ENCODE data around the gene ZNF541. TPM values are rescaled to one million over a fixed set of nuclear protein-coding genes. Genes with fewer than 3 reads are reported as not detected.

Gene ZNF541
- total and polyA plus RNA-seq, 2 donors (not counting 3 experiments of a cell fraction or from before 2014, with no cell fraction given), result 0.03 to 0.13 TPM

- ChIA-PET POLR2A (no interaction called here), CTCF (interaction anchor here (0.7 to 1.9 kb wide), 6 partner anchors 11 to 46 kb away, joined by 3 to 7 read pairs (median 4); partner anchors contain the start of gene NAPA)
- Histone ChIP-seq H3K4me3 (replicated peaks in 1 of 3; ENCODE audit: insufficient read depth in 1 of 3, low read depth in 1 of 3, low read length in 3 of 3) (no peak overlapping the region), H2AFZ (ENCODE audit: low read depth, low read length) (no peak overlapping the region), H3K9me1 (replicated peaks; ENCODE audit: control insufficient read depth, extremely low read depth, insufficient read depth, low read length) (no peaks in the 10 kb centered on the region), H3K4me1 (ENCODE audit: control insufficient read depth, extremely low read depth, insufficient read depth, low read length) (no peaks in the 10 kb centered on the region), H3K79me2 (ENCODE audit: control insufficient read depth, insufficient read depth, low read length) (no peaks in the 10 kb centered on the region), H3K9me3 (replicated peaks; ENCODE audit: control insufficient read depth, insufficient read depth, low read length) (no peaks in the 10 kb centered on the region), H3K4me2 (ENCODE audit: insufficient read depth, low read length) (no peak overlapping the region), H4K20me1 (replicated peaks; ENCODE audit: control insufficient read depth, extremely low read depth, insufficient read depth, low read length) (no peaks in the 10 kb centered on the region), H3K36me3 (ENCODE audit: control insufficient read depth in 2 of 2, extremely low read depth in 1 of 2, insufficient read depth in 2 of 2, low read length in 2 of 2) (no peaks in the 10 kb centered on the region), H3K27me3 (ENCODE audit: control insufficient read depth in 2 of 2, insufficient read depth in 2 of 2, low read length in 2 of 2) (peaks cover 3 to 5% of the 10 kb centered on the region in 2 experiments), H3K27ac (ENCODE audit: insufficient read depth, low read depth, low read length) (no peak overlapping the region), H3K9ac (replicated peaks; ENCODE audit: extremely low read depth, insufficient read depth, low read length) (no peak overlapping the region)
- no peak for FAIRE-seq
- no peak for DNase-seq (ENCODE audit: low read depth, low spot score)
- BruUV-seq (replicated peaks), result no TSS peak
- dilution Hi-C loops (cut with MboI; ENCODE audit: extremely low pct_ligation_motif_present, low sequenced_read_pairs) (no loop called here), intact Hi-C loops (cut with micrococcal nuclease) (no loop called here)
- no peak for TF ChIP-seq POLR2AphosphoS5 (IDR thresholded peaks at IDR 0.05; ENCODE audit: insufficient read depth, low read depth, low read length)
- TF ChIP-seq FOS (IDR thresholded peaks at IDR 0.05; ENCODE audit: borderline replicate concordance, insufficient read depth, low read length), result no peak
- TF ChIP-seq JUN (IDR thresholded peaks at IDR 0.05; ENCODE audit: borderline replicate concordance, insufficient read depth, insufficient read length, low read depth), result no peak
- TF ChIP-seq MAX (IDR thresholded peaks at IDR 0.05; ENCODE audit: insufficient read depth, insufficient read length), result no peak
- TF ChIP-seq, protein P1, sequence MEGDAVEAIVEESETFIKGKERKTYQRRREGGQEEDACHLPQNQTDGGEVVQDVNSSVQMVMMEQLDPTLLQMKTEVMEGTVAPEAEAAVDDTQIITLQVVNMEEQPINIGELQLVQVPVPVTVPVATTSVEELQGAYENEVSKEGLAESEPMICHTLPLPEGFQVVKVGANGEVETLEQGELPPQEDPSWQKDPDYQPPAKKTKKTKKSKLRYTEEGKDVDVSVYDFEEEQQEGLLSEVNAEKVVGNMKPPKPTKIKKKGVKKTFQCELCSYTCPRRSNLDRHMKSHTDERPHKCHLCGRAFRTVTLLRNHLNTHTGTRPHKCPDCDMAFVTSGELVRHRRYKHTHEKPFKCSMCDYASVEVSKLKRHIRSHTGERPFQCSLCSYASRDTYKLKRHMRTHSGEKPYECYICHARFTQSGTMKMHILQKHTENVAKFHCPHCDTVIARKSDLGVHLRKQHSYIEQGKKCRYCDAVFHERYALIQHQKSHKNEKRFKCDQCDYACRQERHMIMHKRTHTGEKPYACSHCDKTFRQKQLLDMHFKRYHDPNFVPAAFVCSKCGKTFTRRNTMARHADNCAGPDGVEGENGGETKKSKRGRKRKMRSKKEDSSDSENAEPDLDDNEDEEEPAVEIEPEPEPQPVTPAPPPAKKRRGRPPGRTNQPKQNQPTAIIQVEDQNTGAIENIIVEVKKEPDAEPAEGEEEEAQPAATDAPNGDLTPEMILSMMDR (IDR thresholded peaks at IDR 0.05; ENCODE audit: extremely low read depth in 1 of 2, insufficient read depth in 1 of 2, low read depth in 1 of 2, low read length in 2 of 2), result no peak
- no peak for TF ChIP-seq MYC (IDR thresholded peaks at IDR 0.05; ENCODE audit: low read depth, low read length)
- TF ChIP-seq GATA2 (IDR thresholded peaks at IDR 0.05; ENCODE audit: insufficient read depth, insufficient read length, low read depth, low read length), result no peak
These were observed 11.4 kb downstream of the ZNF541 start for GRCh38 chr19:47561440-47562057.
